Testis (tissue), 2 donors: ENCODE measurements around the gene CALHM1.

ENCODE experiments used
- CTCF ChIP-seq, 3 experiments: fragments of 450-650 bp in 2 of 3; fragments of 200-600 bp in 1 of 3; sonication (generic) in 1 of 3; IDR thresholded peaks; one replicate each; pipeline ENCODE4 v1.5.1; 2016 to 2019; ENCODE audit warnings: antibody characterized with exemption in 3 of 3, mild to moderate bottlenecking in 2 of 3, moderate library complexity in 1 of 3
- POLR2A ChIP-seq: fragments of 450-650 bp; IDR thresholded peaks from one replicate; pipeline ENCODE4 v1.6.1; 2017; ENCODE audit warnings: antibody characterized with exemption, mild to moderate bottlenecking, moderate library complexity

- TF ChIP-seq POLR2A (no peak), CTCF (IDR thresholded peaks at IDR 0.05) (no peak)
These were observed 16.7 kb downstream of the CALHM1 start for GRCh38 chr10:103442031-103442461.
